ENCODE data around the gene S100A6.
A peak's percentile ranks its signal among the peaks of the same experiment; 100 is the strongest.

S100A6 gene

GRCh38 chr1:153573351-153573750, 37.6 kb upstream of the S100A6 start:
- H3K9me3 ChIP-seq (ENCODE audit: control insufficient read depth, low read length), result no peaks in the 10 kb centered on the region
- no peak overlapping the region for H3K27ac ChIP-seq (ENCODE audit: low read depth, low read length, severe bottlenecking)
- no peaks in the 10 kb centered on the region for H3K36me3 ChIP-seq (ENCODE audit: control insufficient read depth, insufficient read depth, low read length)
- H3K4me1 ChIP-seq (ENCODE audit: control insufficient read depth, insufficient read depth, low read length, poor library complexity, severe bottlenecking), result peaks cover 14% of the 10 kb centered on the region
- WGBS, 2 experiments (ENCODE audit: insufficient coverage in 2 of 2), result 94 to 100% methylated on average over 1 to 2 of the region's 3 CpGs
- H3K4me3 ChIP-seq (ENCODE audit: extremely low read depth, insufficient read depth, low read length, poor library complexity, severe bottlenecking), result no peak overlapping the region

DNA sequence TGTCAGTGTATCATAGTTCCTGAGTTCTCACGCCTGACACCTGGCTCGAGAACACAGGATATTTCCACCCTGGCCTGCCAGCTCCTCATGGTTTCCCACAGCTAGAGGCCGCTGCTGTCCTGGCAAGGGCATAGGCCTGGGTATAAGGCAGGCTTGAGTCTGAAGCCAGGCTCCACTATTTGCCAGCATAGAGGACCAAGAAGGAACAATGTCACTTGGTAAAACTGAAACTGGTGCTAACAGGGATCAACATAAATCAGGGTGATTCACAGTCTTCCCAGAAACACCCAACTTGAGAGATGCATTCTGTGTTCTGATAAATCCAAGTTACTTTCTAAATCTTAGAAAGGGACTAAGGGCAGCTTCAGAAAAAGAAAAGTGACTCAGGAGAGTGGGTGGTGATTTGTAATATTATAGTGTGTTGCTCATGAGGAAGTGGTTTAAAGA, 36.8 kb upstream of the S100A6 start:
- WGBS, 2 experiments (ENCODE audit: insufficient coverage in 2 of 2), result 27 to 58% methylated on average over 3 of the region's 3 CpGs
- H3K27ac ChIP-seq (ENCODE audit: low read depth, low read length, severe bottlenecking), result no peak overlapping the region
- H3K9me3 ChIP-seq (ENCODE audit: control insufficient read depth, low read length), result no peaks in the 10 kb centered on the region
- peaks cover 15% of the 10 kb centered on the region for H3K4me1 ChIP-seq (ENCODE audit: control insufficient read depth, insufficient read depth, low read length, poor library complexity, severe bottlenecking)
- no peaks in the 10 kb centered on the region for H3K36me3 ChIP-seq (ENCODE audit: control insufficient read depth, insufficient read depth, low read length)
- H3K4me3 ChIP-seq (ENCODE audit: extremely low read depth, insufficient read depth, low read length, poor library complexity, severe bottlenecking), result no peak overlapping the region

DNA sequence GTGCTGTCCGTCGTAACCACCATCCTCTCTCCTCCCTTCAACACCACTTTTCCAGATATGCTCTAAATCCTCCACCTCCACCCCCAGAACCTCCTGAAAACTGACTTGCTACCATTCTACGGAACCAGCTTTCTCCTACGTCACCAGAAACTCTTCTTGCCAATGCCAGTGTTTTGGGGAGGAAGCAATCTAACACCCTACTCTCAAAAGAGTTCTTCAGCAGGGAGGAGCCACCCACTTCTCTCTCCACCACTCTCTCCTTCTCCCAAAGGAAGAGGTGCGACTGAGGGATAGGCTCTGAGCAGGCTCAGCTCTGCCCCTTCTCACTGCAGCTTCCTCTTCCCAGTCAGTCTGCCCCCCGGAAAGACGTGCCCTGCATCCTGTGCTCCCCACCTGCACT, 35.9 kb upstream of the S100A6 start:
- 95 to 98% methylated on average over 3 to 5 of the region's 7 CpGs for WGBS, 2 experiments (ENCODE audit: insufficient coverage in 2 of 2)
- peaks cover 20% of the 10 kb centered on the region for H3K4me1 ChIP-seq (ENCODE audit: control insufficient read depth, insufficient read depth, low read length, poor library complexity, severe bottlenecking)
- H3K36me3 ChIP-seq (ENCODE audit: control insufficient read depth, insufficient read depth, low read length), result no peaks in the 10 kb centered on the region
- no peak overlapping the region for H3K4me3 ChIP-seq (ENCODE audit: extremely low read depth, insufficient read depth, low read length, poor library complexity, severe bottlenecking)
- no peaks in the 10 kb centered on the region for H3K9me3 ChIP-seq (ENCODE audit: control insufficient read depth, low read length)
- H3K27ac ChIP-seq (ENCODE audit: low read depth, low read length, severe bottlenecking), result no peak overlapping the region

GRCh38 chr1:153570874-153571273, 35.1 kb upstream of the S100A6 start:
- 100% methylated on average over 4 of the region's 5 CpGs for WGBS, 2 experiments (ENCODE audit: insufficient coverage in 2 of 2)

DNA sequence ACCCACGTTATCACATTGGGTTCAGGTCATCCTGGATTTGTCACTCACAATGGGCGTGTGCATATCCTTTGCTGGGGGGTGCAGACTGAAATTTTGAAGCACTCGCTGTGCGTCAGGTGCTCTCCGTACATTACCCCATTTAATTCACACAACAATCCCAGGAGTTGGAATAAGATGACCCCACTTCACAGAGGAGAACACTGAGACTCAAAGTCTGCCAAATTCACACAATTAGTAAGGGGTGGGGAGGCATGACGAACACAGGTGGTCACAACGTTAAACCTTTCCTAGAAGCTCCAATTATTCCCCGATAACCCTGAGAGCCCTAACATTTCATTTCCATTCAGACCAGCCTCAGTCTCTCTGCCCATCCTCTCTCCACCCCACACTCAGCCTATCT, 33.7 kb upstream of the S100A6 start:
- WGBS, 2 experiments (ENCODE audit: insufficient coverage in 2 of 2), result 95 to 96% methylated on average over 5 of the region's 8 CpGs
- Histone ChIP-seq H3K27ac (ENCODE audit: low read depth, low read length, severe bottlenecking) (no peak overlapping the region), H3K4me1 (ENCODE audit: control insufficient read depth, insufficient read depth, low read length, poor library complexity, severe bottlenecking) (peaks cover 31% of the 10 kb centered on the region)

More at GRCh38 chr1:153570874-153571273, 35.1 kb upstream of the S100A6 start:
- Histone ChIP-seq H3K36me3 (ENCODE audit: control insufficient read depth, insufficient read depth, low read length) (no peaks in the 10 kb centered on the region), H3K4me3 (ENCODE audit: extremely low read depth, insufficient read depth, low read length, poor library complexity, severe bottlenecking) (no peak overlapping the region), H3K9me3 (ENCODE audit: control insufficient read depth, low read length) (no peaks in the 10 kb centered on the region), H3K4me1 (ENCODE audit: control insufficient read depth, insufficient read depth, low read length, poor library complexity, severe bottlenecking) (peaks cover 22% of the 10 kb centered on the region), H3K27ac (ENCODE audit: low read depth, low read length, severe bottlenecking) (no peak overlapping the region)

GRCh38 chr1:153568367-153569099, 32.7 kb upstream of the S100A6 start:
- H3K4me3 ChIP-seq (ENCODE audit: extremely low read depth, insufficient read depth, low read length, poor library complexity, severe bottlenecking), result no peak overlapping the region
- peak overlapping the region; percentile 90 for H3K27ac ChIP-seq (ENCODE audit: low read depth, low read length, severe bottlenecking)
- H3K9me3 ChIP-seq (ENCODE audit: control insufficient read depth, low read length), result no peaks in the 10 kb centered on the region
- 27 to 28% methylated on average over 20 to 25 of the region's 25 CpGs for WGBS, 2 experiments (ENCODE audit: insufficient coverage in 2 of 2)
- H3K36me3 ChIP-seq (ENCODE audit: control insufficient read depth, insufficient read depth, low read length), result no peaks in the 10 kb centered on the region
- H3K4me1 ChIP-seq (ENCODE audit: control insufficient read depth, insufficient read depth, low read length, poor library complexity, severe bottlenecking), result peaks cover 40% of the 10 kb centered on the region

More for the DNA sequence above, 33.7 kb upstream of the S100A6 start:
- no peaks in the 10 kb centered on the region for H3K36me3 ChIP-seq (ENCODE audit: control insufficient read depth, insufficient read depth, low read length)
- H3K4me3 ChIP-seq (ENCODE audit: extremely low read depth, insufficient read depth, low read length, poor library complexity, severe bottlenecking), result no peak overlapping the region
- H3K9me3 ChIP-seq (ENCODE audit: control insufficient read depth, low read length), result no peaks in the 10 kb centered on the region

- no peaks in the 10 kb centered on the region for H3K36me3 ChIP-seq (ENCODE audit: control insufficient read depth, insufficient read depth, low read length)
- peak overlapping the region; percentile 90 for H3K27ac ChIP-seq (ENCODE audit: low read depth, low read length, severe bottlenecking)
- WGBS, 2 experiments (ENCODE audit: insufficient coverage in 2 of 2), result 61 to 72% methylated on average over 18 of the region's 22 CpGs
- no peak overlapping the region for H3K4me3 ChIP-seq (ENCODE audit: extremely low read depth, insufficient read depth, low read length, poor library complexity, severe bottlenecking)
- H3K9me3 ChIP-seq (ENCODE audit: control insufficient read depth, low read length), result no peaks in the 10 kb centered on the region
- peaks cover 42% of the 10 kb centered on the region for H3K4me1 ChIP-seq (ENCODE audit: control insufficient read depth, insufficient read depth, low read length, poor library complexity, severe bottlenecking)
These were observed 32.0 kb upstream of the S100A6 start for GRCh38 chr1:153567621-153568366.

DNA sequence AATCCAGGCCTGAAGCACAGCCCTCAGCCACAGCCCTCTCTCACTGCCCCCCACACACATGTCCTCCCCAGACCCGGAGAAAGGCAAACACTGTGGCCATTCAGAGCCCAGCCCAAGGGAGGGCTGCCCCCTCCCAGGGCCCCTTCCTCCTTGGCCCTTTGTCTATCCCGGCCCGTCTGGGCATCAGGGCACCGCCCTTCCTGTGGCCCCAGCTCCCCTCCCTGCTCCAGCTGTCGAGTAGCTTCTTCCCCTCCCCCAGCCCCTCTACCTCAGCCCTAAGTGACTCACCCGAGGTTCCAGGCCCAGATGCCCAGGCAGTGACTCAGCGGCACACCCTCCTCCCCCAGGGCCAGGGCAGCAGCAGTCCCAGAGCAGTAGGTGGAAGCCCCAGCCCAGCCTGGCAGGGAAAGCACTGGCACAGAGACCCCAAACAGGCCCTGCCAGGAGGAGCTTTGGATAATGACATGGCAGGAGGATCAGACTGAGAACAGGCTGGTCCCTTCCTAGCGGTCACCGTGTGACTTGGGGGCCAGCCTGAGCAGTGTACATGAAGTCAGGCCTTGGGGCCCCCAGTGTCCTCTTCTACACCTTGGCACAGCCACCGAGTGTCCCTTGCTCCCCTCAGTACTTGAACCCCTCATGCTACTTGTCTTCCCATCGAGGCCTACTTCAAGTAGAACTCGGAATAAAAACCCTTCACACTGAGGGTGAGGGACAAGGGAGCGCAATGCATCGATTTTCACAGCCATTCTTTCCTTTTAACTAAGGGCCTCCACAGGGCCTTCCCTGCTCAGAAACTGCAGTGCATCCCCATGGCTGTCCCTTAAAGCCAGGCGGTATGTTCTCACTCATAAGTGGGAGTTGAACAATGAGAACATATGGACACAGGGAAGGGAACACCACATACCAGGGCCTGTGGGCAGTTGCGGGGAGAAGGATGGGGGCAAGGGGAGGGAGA, 30.9 kb upstream of the S100A6 start:
- H3K4me1 ChIP-seq (ENCODE audit: control insufficient read depth, insufficient read depth, low read length, poor library complexity, severe bottlenecking), result peaks cover 40% of the 10 kb centered on the region
- no peaks in the 10 kb centered on the region for H3K9me3 ChIP-seq (ENCODE audit: control insufficient read depth, low read length)
- 36 to 40% methylated on average over 11 to 12 of the region's 16 CpGs for WGBS, 2 experiments (ENCODE audit: insufficient coverage in 2 of 2)
- no peak overlapping the region for H3K4me3 ChIP-seq (ENCODE audit: extremely low read depth, insufficient read depth, low read length, poor library complexity, severe bottlenecking)
- peak overlapping the region; percentile 97 for H3K27ac ChIP-seq (ENCODE audit: low read depth, low read length, severe bottlenecking)
- H3K36me3 ChIP-seq (ENCODE audit: control insufficient read depth, insufficient read depth, low read length), result no peaks in the 10 kb centered on the region

DNA sequence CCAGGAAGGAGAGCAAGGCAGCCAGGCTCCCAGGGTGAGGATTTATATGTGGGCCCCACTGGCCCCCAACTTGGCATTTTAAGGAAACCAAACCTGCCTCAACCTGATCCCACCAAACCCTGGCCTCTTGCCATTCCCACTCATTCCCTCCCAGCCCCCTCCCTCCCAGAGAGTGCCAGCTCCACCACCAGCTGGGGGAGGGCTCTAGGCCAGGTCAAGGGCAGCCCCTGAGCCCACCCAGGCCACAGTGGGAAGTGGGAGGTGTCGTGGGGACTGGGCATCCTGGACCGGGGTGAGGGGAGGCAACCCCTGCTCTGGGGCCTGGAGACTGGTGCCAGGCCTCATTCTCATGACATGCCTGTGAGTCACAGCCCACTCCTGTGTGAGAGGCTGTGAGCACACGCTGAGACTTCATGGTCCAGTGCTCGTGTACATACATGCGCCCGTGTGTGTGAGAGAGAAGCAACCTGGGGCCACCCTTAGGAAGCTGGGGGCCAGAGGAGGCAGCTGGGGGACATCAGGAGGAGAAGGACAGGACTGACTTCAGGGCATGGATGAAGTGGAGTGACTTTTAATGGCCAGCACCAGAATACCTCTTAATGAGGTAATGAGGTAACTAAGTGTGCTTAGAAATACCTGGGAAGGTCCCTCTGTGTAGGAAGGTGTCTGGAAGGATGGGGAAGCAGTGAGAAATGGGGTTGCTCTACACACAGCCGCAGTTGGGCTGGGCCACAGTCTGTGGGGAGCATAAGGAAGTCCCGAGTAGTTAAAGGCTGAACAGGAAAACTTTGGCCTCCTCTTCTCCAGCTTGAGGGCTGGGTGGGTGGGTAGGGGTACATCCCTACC, 30.0 kb upstream of the S100A6 start, which contains the start of gene S100A2:
Gene S100A2, minus strand, starts transcription at position 316 of the 846 bp plus-strand sequence. CDS start 1,967 bp downstream, outside the sequence.
- Histone ChIP-seq H3K36me3 (ENCODE audit: control insufficient read depth, insufficient read depth, low read length) (no peaks in the 10 kb centered on the region), H3K27ac (ENCODE audit: low read depth, low read length, severe bottlenecking) (peak within 1 kb of the TSS; percentile 97), H3K9me3 (ENCODE audit: control insufficient read depth, low read length) (no peaks in the 10 kb centered on the region), H3K4me1 (ENCODE audit: control insufficient read depth, insufficient read depth, low read length, poor library complexity, severe bottlenecking) (peaks cover 42% of the 10 kb centered on the region), H3K4me3 (ENCODE audit: extremely low read depth, insufficient read depth, low read length, poor library complexity, severe bottlenecking) (no peak within 1 kb of the TSS)
- WGBS, 2 experiments (ENCODE audit: insufficient coverage in 2 of 2), result 77 to 78% methylated on average over 5 to 6 of the region's 8 CpGs
